Jurkat, Clone E6-1 (cell line): ENCODE measurements around the gene TMEM117.
"Not testable (repeated sequence)": the region's sequence is repeated elsewhere in the genome, so short reads cannot be mapped to it uniquely, and the experiment has no call there.

Experiments used
- DNase-seq: peaks from one replicate; pipeline ENCODE4 v3.0.0-alpha.2; 2011; ENCODE audit warnings: low read depth, low spot score
- H3K4me3 ChIP-seq: 2 replicates; pipeline ENCODE4 v1.5.1; 2011; ENCODE audit warnings: mild to moderate bottlenecking, low read length, control low read depth, moderate library complexity

TMEM117 gene

DNA sequence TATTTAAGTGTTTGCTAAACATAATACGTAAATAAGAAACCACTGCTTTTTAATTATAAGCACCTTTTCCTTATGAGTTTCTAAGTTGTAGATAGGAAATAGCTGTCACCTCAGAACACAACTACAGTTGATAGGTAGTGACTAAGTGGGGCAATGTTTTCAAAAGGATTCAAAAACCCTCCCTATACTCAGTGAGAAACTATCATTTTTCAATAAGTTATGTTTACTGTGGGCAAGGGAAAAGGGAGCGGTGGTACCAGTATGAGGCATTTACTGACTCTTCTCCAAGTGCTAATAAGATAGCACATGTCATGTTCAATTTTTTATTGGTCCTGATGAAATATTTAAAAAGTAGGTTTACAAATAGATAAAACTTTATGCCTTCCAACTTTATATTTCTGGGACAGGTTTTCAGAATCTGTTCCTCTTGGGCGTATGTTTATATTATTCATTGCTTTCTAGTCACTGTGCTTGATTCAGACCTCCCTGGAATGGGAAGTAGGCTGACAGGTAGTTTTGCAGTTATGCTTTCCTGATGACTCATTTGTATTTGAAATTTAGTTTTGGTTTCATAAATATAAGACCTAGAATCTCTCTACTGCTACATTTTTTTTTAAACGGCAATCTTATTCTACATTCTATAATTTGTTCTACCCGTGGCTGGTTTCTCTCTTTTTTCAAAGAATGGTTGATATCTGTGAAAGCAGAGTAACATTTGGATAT lies 153.1 kb downstream of the TMEM117 start:
- DNase-seq, result no peak
- H3K4me3 ChIP-seq, result no peak overlapping the region

DNA sequence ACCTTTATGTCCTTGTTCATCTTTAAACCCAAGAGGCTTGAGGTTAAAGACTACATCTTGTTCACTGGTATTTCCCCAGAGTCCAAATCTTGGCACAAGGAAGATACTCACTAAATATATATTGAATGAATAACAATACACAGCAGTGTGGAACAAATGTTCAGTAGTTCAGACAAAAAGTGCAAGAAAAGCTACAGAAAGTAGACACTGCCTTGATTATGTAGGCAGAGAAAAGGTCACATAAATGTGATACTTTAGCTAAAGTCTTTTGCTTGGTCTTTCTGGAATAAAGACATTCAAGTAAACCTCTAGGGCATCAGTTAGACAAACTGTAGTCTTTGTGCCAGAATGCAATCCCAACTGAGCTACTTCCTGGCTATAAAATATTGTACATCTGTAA lies 157.0 kb downstream of the TMEM117 start:
- no peak for DNase-seq
- no peak overlapping the region for H3K4me3 ChIP-seq

DNA sequence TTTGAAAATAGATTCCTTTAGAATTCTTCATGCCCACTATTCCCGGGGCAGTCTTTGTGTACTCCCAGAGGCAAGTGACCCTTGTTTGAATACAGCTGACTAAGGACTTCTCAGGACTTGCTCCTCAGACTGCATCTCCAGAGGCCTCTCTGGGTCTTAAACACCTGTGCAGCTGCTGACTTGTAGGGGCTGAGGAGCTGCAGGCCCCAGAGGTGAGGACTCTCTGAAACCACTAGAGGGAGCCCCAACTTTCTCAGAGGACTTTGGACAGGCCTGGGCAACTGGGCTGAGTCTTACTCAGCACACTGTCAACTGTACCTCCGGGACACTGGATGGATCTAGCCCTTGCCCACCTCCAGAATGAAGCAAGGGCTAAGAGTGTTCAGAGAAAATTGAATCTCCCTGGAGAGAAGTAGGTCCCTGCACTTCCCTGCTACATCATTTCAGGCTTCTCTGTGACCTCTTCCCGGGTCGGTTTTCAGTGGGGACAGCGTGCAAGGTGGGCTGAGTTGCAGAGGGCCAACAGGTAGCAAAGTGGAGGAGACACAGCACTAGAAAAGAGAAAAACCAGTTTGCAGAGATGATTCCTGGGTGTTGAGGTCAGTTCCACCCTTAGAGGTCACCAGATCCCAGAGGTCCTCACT lies 164.6 kb downstream of the TMEM117 start:
- peak; percentile 34 for DNase-seq

DNA sequence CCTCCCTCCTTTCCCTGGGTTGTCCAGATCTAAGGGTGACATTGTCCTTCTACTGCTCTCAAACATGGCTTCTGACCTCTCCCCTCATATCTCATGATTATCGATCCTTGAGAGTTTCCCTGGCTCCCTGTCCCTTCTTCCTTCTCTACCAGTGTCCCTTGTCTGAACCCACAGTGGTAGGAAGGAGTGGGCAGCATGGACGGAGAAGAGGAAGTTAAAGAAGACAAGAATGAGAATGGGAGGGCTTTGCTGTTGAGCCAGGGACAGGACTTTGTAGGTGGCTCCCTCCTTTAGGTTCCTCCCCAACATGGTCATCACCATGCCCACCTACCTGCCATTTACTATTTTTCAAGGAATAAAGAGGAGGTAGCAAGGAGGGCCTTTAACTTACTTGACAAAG lies 166.7 kb downstream of the TMEM117 start:
- no peak overlapping the region for H3K4me3 ChIP-seq
- no peak for DNase-seq

More for the DNA sequence above, 164.6 kb downstream of the TMEM117 start:
- H3K4me3 ChIP-seq, result no peak overlapping the region

DNA sequence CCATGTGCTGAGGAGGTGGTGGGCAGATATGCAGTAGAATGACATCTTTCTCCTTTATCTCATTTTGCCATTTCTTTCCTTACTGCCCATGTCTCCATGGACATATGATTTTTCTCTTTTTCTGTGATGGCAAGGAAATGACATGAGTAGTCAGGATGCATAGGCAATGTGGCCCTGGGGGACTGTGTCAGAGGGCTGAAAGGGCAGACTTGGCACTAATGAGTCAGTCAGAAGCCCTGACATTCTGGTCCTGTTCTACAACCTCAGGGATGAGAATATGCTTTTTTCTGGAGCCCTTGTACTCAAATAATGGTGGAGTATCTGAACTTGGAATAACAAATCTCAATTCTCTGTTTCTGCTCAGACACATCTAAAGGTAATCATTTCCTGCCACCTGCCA lies 167.8 kb downstream of the TMEM117 start:
- no peak overlapping the region for H3K4me3 ChIP-seq
- no peak for DNase-seq

DNA sequence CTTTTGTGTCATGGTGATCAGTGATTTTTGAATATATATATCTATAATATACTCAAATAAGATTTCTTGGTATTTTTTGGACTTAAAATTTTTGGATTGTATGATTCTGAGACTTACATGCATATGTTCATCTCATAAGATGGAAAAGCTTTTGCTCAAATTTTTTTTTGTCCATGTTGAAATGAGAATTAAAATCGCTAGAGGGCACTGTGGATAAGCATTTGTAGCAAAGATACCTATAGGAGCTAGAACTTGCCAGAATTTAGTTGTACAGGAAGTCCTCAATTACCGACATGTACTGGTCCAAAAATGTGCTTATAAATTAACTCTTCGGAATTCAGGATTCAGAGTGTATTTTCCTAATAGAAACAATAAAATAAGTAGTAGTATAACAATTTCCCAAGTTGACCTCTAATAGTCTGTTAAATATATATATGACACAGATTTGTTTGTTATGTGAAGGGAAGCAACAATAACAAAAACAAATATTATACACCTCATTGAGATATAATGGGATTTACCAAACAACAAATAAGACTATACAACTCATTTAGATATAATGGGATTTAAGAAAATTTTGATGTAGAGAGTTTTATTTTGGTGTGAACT lies 179.6 kb downstream of the TMEM117 start:
- DNase-seq, result peak; percentile 51
- no peak overlapping the region for H3K4me3 ChIP-seq

DNA sequence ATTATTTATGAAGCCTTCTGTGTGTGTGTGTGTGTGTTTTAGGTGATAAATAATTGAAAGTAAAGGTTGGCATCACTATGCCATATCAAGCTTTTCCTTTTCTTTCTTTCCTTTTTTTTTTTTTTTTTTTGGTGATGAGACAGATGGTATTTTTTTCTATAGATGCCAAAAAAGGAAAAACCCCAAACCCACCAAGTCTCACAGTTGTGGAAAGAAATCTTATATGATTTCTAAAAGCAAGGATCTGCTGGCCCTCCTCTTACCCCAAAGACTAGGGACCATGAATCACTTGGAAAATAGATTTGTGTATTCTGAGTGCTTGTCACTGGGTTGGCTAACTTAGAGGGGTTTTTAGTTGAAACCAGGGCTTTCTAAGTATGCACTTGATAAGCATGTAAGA lies 181.3 kb downstream of the TMEM117 start:
- no peak overlapping the region for H3K4me3 ChIP-seq
- DNase-seq, result no peak

DNA sequence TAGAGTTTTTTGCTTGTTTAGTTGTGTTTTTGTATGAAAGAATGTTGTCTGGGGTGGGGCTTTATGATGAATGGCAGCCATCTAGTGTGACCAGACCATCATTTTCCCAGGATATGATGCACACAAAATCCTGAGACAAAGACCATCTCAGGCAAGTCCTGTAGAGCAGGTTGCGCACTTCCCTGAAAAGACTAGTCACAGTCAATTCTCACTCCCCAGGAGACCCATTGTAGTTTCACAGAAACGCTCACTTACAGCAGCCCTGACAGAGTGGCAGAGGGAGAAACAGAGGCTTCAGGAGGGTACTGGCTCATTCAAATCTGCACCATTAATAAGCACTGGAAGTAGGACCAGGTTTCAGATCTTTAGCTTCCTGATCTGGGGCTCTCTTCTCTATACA lies 183.2 kb downstream of the TMEM117 start:
- H3K4me3 ChIP-seq, result no peak overlapping the region
- no peak for DNase-seq

DNA sequence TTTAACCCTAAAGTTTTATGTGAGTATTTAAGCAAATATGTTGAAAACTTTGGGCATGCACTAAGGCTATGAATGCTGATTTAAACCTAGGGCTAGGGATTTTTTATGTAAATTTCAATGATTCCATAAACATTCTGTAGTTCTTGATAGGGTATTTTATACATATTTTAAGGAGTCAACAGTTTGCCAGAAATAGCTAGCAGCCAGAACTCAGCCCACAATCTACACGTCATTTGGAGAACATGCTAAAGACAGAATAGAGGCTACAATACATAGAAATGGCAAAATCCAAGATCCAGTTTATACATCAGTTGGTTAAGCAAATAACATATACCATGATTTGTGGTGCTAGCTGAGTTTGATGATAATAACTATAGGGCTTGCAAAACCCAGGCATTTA lies 184.7 kb downstream of the TMEM117 start:
- no peak for DNase-seq
- no peak overlapping the region for H3K4me3 ChIP-seq

DNA sequence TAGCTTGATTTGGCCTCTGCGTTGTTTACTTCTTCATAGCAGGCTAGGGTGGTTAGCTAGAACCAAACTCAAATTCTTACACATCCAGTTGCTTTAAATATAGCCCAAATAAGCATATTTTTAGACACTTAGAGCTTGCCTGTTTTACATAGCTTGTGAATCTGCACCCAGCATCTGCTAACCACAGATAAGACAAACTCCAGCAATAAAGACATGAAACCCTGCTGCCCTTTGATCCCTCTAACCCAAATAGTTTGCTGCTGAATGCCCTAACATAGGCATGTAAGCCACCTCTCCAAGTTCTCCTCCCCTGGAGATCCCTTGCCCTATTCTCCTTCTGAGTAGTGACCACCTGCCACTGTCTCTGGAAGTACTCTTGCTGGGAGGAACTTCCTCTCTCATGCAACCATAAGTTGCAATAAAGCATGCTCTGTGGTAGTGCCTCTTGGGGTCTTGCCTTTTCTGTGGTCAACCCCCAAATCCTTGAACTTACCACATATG lies 185.6 kb downstream of the TMEM117 start:
- no peak for DNase-seq

DNA sequence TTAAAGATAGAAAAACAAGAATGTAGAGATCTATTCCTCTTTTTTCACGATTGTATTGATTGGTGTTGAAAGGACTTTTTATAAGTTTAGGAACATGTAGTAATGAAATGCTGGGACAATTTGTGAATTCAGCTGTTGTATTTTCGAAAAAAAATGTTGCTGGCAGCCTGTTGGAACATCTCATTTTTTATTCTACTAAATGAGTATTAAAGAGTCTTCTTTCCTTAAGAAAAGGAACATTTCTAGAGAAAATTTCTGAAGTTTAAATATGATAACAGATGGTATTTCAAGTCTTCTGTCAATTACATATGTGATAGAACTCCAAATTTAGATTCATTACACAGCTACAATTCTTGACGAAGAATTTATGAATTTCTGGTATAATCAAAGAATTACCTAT lies 189.6 kb downstream of the TMEM117 start:
- DNase-seq, result no peak

More for the DNA sequence above, 185.6 kb downstream of the TMEM117 start:
- H3K4me3 ChIP-seq, result no peak overlapping the region

DNA sequence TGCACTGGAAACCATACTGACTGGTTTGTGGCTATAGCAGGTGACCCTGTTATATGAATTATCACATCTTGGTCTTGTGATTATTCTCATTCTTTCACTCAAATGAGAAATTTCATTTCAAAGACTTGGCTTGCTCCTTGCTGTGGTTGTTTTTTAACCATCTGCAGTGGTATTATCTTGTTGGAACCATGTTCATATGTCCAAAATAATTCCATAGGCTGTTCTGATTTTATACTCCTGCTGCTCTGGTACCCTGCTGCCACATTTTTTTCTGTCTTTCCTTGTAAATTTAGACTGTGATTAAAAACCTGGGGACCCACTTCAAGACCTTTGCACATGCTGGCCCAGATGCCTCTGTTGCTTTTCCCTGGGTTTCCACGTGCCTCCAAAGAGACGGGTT lies 190.2 kb downstream of the TMEM117 start:
- no peak for DNase-seq
- no peak overlapping the region for H3K4me3 ChIP-seq

More for the DNA sequence above, 189.6 kb downstream of the TMEM117 start:
- H3K4me3 ChIP-seq, result no peak overlapping the region

DNA sequence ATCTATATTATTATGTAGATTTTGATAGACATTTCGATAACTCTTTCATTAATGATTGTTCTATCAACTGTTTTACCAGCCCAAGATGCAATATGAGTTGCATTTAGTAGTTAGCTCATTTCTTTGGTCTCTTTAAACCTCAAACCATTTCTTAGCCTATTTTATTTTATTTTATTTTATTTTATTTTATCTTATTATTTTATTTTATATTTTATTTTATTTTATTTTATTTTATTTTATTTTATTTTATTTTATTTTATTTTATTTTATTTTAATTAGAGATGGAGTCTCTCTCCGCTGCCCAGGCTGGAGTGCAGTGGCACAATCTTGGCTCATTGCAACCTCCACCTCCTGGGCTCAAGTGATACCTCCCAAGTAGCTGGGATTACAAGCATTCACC lies 191.0 kb downstream of the TMEM117 start:
- DNase-seq, H3K4me3 ChIP-seq: not testable (repeated sequence)

DNA sequence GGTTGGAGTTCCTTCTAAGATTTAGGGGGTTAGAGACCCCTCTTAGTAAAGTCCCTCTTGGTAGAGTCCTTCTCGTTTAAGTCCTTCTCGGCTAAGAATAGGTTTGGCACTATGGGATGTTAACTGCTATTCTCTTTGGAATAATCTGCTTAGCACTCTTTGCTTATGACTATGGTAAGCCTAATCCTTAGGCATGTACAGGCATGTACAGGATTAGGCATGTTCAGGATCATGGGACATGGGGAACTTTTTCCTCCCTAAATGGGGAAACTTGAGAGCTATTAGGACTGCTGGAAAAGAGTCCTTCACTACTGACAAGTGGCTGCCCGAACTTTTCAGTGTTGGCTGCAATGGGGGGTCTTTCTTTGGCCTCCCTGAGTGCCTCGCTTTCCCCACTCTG lies 193.3 kb downstream of the TMEM117 start:
- no peak overlapping the region for H3K4me3 ChIP-seq
- DNase-seq, result no peak

DNA sequence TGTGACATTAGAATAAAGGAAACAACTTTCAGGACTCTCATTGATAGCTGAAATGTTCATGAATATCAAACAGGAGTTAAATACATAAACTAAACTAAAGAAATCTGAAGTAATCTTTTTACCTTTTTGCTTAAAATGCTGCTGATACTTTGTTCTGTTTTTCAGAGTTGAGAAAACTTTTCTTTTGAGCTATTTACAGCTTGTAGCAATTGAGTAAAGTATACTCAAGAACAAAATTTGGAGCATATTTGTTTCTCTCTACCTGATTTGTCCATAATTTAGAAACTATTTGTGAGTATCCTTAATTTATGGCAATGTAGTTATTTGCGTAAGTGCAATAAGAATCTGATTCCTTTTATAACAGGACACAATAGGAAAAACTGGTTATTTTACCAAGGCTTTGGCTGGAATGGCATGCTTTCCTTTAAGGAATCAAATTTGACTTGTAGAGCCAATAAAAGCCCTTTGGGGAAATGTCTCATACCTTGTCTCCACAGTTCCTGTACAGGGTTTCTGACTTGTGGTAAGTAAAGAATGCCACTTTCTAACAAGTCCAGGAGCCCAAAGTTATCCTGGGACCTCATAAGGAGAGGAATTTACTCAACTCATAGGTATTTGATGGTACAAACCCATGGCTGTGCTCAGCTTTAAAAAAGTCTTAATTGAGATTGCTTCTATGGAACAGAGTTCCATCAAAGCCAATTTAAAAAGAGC lies 195.7 kb downstream of the TMEM117 start:
- no peak overlapping the region for H3K4me3 ChIP-seq
- no peak for DNase-seq

DNA sequence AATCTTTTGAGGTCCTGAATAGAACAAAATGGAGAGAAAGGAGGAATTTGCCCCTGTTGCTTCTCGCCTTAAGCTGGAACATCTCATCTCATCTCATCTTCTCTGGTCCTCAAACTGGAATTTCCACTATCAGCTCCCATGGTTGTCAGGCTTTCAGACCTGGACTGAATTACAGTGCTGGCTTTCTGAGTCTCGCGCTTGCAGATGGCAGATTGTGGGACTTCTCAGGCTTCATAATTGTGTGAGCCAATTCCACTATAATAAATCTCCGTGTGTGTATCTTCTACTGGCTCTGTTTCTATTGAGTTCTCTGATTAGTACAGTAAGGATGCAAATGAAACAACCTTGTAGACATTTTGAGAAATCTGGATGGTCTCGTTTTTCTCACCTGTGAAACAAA lies 199.0 kb downstream of the TMEM117 start:
- no peak overlapping the region for H3K4me3 ChIP-seq
- DNase-seq, result no peak

DNA sequence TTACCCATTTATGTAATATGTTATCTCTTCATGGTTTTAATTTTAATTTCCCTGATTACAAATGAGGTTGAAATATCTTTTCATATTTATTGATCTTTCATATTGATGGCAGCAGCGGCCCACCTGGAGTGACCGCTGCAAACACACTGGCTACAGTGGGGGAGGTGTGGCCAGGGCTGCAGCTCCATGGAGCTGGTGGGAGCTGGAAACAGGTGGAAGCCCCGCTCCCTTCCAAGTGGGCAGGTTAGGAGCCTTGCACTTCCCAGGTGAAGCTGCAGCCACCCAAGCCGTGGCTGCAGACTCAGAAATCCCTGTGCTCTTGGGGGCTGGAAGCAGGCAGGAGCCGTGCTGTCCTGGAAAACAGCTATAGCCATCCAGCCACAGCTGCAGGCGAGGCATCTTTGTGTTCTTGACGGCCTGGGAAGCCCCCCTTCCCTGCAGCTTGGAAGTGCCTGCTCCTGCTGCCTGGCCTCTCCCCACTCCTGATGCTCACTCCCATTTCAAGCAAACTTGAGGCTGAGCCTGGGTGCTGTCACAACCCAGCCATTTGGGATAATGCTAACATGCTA lies 201.1 kb downstream of the TMEM117 start:
- H3K4me3 ChIP-seq, result no peak overlapping the region
- DNase-seq, result no peak

DNA sequence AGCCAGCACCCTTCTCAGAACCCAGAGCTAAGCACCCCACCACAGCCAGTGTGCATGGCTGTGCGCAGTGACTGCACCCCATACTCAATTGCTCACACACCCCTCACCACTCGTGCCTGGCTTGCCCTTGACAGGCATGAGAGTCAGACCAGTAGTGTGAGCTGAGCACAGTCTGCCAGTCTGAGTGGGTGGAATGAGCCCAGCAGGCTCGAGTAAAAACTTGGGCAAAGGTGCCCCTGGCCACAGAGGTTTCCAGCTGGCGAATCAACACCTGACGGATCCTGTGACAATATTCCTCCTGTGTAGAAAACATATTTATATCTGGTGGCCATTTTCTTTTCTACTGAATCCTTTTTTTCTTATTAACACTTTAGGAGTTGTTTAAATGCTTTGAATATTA lies 202.5 kb downstream of the TMEM117 start:
- DNase-seq, result no peak
- no peak overlapping the region for H3K4me3 ChIP-seq

DNA sequence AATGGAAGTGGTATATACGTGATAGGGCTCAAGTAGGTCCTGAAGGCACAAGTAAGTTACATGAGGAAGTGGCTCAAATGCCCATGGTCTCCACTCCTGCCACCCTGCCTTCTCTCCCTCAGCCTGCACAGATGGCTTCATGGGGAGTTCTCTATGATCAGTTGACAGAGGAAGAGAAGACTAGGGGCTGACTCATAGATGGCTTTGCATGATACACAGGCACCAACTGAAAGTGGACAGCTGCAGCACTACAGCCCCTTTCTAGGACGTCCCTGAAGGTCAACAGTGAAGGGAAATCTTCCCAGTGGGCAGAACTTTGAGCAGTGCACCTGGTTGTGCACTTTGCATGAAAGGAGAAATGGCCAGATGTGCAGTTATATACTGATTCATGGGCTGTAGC lies 208.6 kb downstream of the TMEM117 start:
- DNase-seq, result not testable (repeated sequence)

More for the DNA sequence above, 208.6 kb downstream of the TMEM117 start:
- not testable (repeated sequence) for H3K4me3 ChIP-seq
